Liver (tissue), 9 donors: ENCODE results near the gene SLC44A1. TPM values are rescaled to one million over a fixed set of nuclear protein-coding genes. Genes with fewer than 3 reads are reported as not detected.

Experiments used
- DNase-seq: peaks from one replicate; pipeline ENCODE4 v3.0.0-alpha.2; 2017; ENCODE audit warnings: low spot score
- H3K27ac ChIP-seq, 2 donors: one replicate each; pipeline ENCODE4 v1.7.0; 2013; ENCODE audit warnings: inconsistent platforms in 2 of 2, low read length in 2 of 2, control low read depth in 1 of 2, low read depth in 1 of 2, mild to moderate bottlenecking in 1 of 2
- H3K27me3 ChIP-seq, 4 donors: one replicate each; pipeline versions ENCODE4 v1.6.1 to v1.7.0; 2013; ENCODE audit warnings: low read length in 3 of 4, inconsistent platforms in 1 of 4, mild to moderate bottlenecking in 1 of 4, moderate library complexity in 1 of 4; ENCODE audit not compliant: control insufficient read depth in 4 of 4, insufficient read depth in 4 of 4
- H3K36me3 ChIP-seq, 4 donors: one replicate each; pipeline versions ENCODE4 v1.6.1 to v1.7.0; 2013; ENCODE audit warnings: low read length in 3 of 4, mild to moderate bottlenecking in 3 of 4, low read depth in 1 of 4, moderate library complexity in 1 of 4; ENCODE audit not compliant: control insufficient read depth in 4 of 4, insufficient read depth in 3 of 4
- H3K4me1 ChIP-seq, 4 donors: one replicate each; pipeline versions ENCODE4 v1.6.1 to v1.7.0; 2013; ENCODE audit warnings: low read length in 3 of 4, mild to moderate bottlenecking in 3 of 4, moderate library complexity in 1 of 4; ENCODE audit not compliant: control insufficient read depth in 4 of 4, insufficient read depth in 4 of 4
- H3K4me3 ChIP-seq, 3 donors: one replicate each; pipeline versions ENCODE4 v1.6.1 to v1.7.0; 2013; ENCODE audit warnings: low read length in 3 of 3, control low read depth in 1 of 3, low read depth in 1 of 3, mild to moderate bottlenecking in 1 of 3
- H3K9ac ChIP-seq, 2 donors: one replicate each; pipeline ENCODE4 v1.7.0; 2013; ENCODE audit warnings: low read length in 2 of 2, mild to moderate bottlenecking in 2 of 2, moderate library complexity in 2 of 2, control low read depth in 1 of 2, low read depth in 1 of 2
- H3K9me3 ChIP-seq, 4 donors: one replicate each; pipeline versions ENCODE4 v1.6.1 to v1.7.0; 2013; ENCODE audit warnings: low read length in 3 of 4; ENCODE audit not compliant: control insufficient read depth in 4 of 4
- ATF3 ChIP-seq: IDR thresholded peaks from 2 replicates; pipeline ENCODE4 v1.6.1; 2016; ENCODE audit warnings: antibody characterized with exemption
- CTCF ChIP-seq: fragments of 150-350 bp; IDR thresholded peaks from 2 replicates; pipeline ENCODE4 v1.5.1; 2017; ENCODE audit warnings: improper control_type of control experiment, low read depth, low read length; ENCODE audit not compliant: missing input control
- EGR1 ChIP-seq, 2 donors: IDR thresholded peaks; 2 replicates each; pipeline ENCODE4 v1.6.1; 2016 to 2018; ENCODE audit warnings: antibody characterized with exemption in 2 of 2, low read depth in 2 of 2
- FOXA1 ChIP-seq: IDR thresholded peaks from 2 replicates; pipeline ENCODE4 v1.6.1; 2016; ENCODE audit warnings: antibody characterized with exemption
- FOXA2 ChIP-seq: IDR thresholded peaks from 2 replicates; pipeline ENCODE4 v1.6.1; 2016; ENCODE audit warnings: antibody characterized with exemption
- GABPA ChIP-seq, 2 donors: IDR thresholded peaks in 1 of 2; conservative IDR thresholded peaks in 1 of 2; 2 replicates each; pipeline ENCODE4 v1.6.1; 2016; ENCODE audit warnings: antibody characterized with exemption in 2 of 2, mild to moderate bottlenecking in 1 of 2, moderate library complexity in 1 of 2
- HNF4A ChIP-seq, 2 donors: conservative IDR thresholded peaks; 2 replicates each; pipeline ENCODE4 v1.6.1; 2016; ENCODE audit warnings: antibody characterized with exemption in 2 of 2, mild to moderate bottlenecking in 2 of 2
- HNF4G ChIP-seq: IDR thresholded peaks from 2 replicates; pipeline ENCODE4 v1.6.1; 2016; ENCODE audit warnings: antibody characterized with exemption
- JUND ChIP-seq, 2 donors: IDR thresholded peaks; 2 replicates each; pipeline ENCODE4 v1.6.1; 2016; ENCODE audit warnings: antibody characterized with exemption in 2 of 2
- MAX ChIP-seq: IDR thresholded peaks from 2 replicates; pipeline ENCODE4 v1.6.1; 2016; ENCODE audit warnings: antibody characterized with exemption
- NR2F2 ChIP-seq: IDR thresholded peaks from 2 replicates; pipeline ENCODE4 v1.6.1; 2016; ENCODE audit warnings: antibody characterized with exemption
- RAD21 ChIP-seq, 2 donors: IDR thresholded peaks; 2 replicates each; pipeline ENCODE4 v1.6.1; 2016; ENCODE audit warnings: antibody characterized with exemption in 2 of 2, mild to moderate bottlenecking in 2 of 2
- REST ChIP-seq: IDR thresholded peaks from 2 replicates; pipeline ENCODE4 v1.6.1; 2016; ENCODE audit warnings: antibody characterized with exemption, mild to moderate bottlenecking
- RXRA ChIP-seq, 2 donors: IDR thresholded peaks; 2 replicates each; pipeline ENCODE4 v1.6.1; 2017 to 2018; ENCODE audit warnings: antibody characterized with exemption in 2 of 2, mild to moderate bottlenecking in 1 of 2
- SP1 ChIP-seq: IDR thresholded peaks from 2 replicates; pipeline ENCODE4 v1.6.1; 2018; ENCODE audit warnings: antibody characterized with exemption, mild to moderate bottlenecking
- TAF1 ChIP-seq: conservative IDR thresholded peaks from 2 replicates; pipeline ENCODE4 v1.6.1; 2016; ENCODE audit warnings: antibody characterized with exemption, mild to moderate bottlenecking
- YY1 ChIP-seq: IDR thresholded peaks from 2 replicates; pipeline ENCODE4 v1.6.1; 2016; ENCODE audit warnings: antibody characterized with exemption, mild to moderate bottlenecking
- ZBTB33 ChIP-seq: IDR thresholded peaks from 2 replicates; pipeline ENCODE4 v1.6.1; 2016; ENCODE audit warnings: antibody characterized with exemption
- WGBS: extraction: QIAGEN DNeasy Blood & Tissue Kit; methylation state at CpG from one replicate; pipeline ENCODE4 v1.1.7; 2013; 5-methylcytosine and 5-hydroxymethylcytosine counted together
- polyA plus RNA-seq, 2 donors: library from polyadenylated mRNA; stranded (reverse) in 1 of 2; unstranded in 1 of 2; fragments of 200-250 nt in 1 of 2; fragments of >200 nt in 1 of 2; fragmentation: Nextera tagmentation in 1 of 2; extraction: Ambion mirVana in 1 of 2; gene quantifications; one replicate each; pipeline versions ENCODE4 v1.2.1 to v1.2.3, GENCODE V29; 2013 to 2015
- total RNA-seq, 2 donors: library from RNA; depleted of rRNA; stranded (reverse); fragments of >200 nt; gene quantifications; one replicate each; pipeline ENCODE4 v1.2.3, GENCODE V29; 2014
- donor health status: healthy.
- donor health status: healthy.
- donor health status: healthy.
- donor health status: healthy.
- donor health status: healthy.

SLC44A1 gene
- total and polyA plus RNA-seq, 4 donors = 18.1 to 73.1 (median 53.1) TPM

GRCh38 chr9:105405514-105406131 lies 161.2 kb downstream of the SLC44A1 start:
- TF ChIP-seq SP1 (no peak), FOXA2 (no peak), YY1 (no peak), GABPA (IDR thresholded peaks at IDR 0.05 in 1 of 2, conservative IDR thresholded peaks at IDR 0.05 in 1 of 2) (no peak), ATF3 (no peak), JUND (IDR thresholded peaks at IDR 0.05) (no peak), NR2F2 (no peak), EGR1 (IDR thresholded peaks at IDR 0.05; ENCODE audit: low read depth in 2 of 2) (no peak), MAX (no peak), HNF4G (no peak), ZBTB33 (no peak), CTCF (no peak), TAF1 (no peak), FOXA1 (no peak), RAD21 (IDR thresholded peaks at IDR 0.05) (no peak), HNF4A (conservative IDR thresholded peaks at IDR 0.05) (no peak), REST (no peak), RXRA (IDR thresholded peaks at IDR 0.05) (no peak)
- 71% methylated on average over 6 of the region's 6 CpGs for WGBS
- no peak for DNase-seq
- Histone ChIP-seq H3K27me3 (no peaks in the 10 kb centered on the region), H3K4me3 (no peak overlapping the region), H3K36me3 (peaks cover 0 to 2% (median 0%) of the 10 kb centered on the region in 4 donors), H3K4me1 (no peaks in the 10 kb centered on the region), H3K9ac (no peak overlapping the region), H3K27ac (no peak overlapping the region), H3K9me3 (no peaks in the 10 kb centered on the region)
